NB4 (cell line): Measurements from ENCODE around the gene ADAM12.

Experiments used
- DNase-seq: peaks from one replicate; pipeline ENCODE4 v3.0.0; 2010; ENCODE audit warnings: low read depth
- H3K4me3 ChIP-seq: one replicate; pipeline ENCODE4 v1.5.1; 2011; ENCODE audit warnings: mild to moderate bottlenecking, low read depth, low read length, moderate library complexity
- CTCF ChIP-seq: IDR thresholded peaks from one replicate; pipeline ENCODE4 v1.5.1; 2012; ENCODE audit warnings: low read depth, low read length
- MYC ChIP-seq: IDR thresholded peaks from 2 replicates; pipeline ENCODE4 v1.6.1; 2011; ENCODE audit warnings: low read depth, low read length
- POLR2A ChIP-seq: IDR thresholded peaks from 2 replicates; pipeline ENCODE4 v1.6.1; 2011; ENCODE audit warnings: mild to moderate bottlenecking; ENCODE audit not compliant: insufficient read length; ENCODE audit errors: extremely low read depth
- TF ChIP-seq, protein P1 (sequence below): IDR thresholded peaks from 2 replicates; pipeline ENCODE4 v1.6.1; 2011; ENCODE audit warnings: low read depth, low read length

Gene ADAM12

GRCh38 chr10:126045861-126046260 is 342.4 kb downstream of the ADAM12 start:
- TF ChIP-seq, protein P1, sequence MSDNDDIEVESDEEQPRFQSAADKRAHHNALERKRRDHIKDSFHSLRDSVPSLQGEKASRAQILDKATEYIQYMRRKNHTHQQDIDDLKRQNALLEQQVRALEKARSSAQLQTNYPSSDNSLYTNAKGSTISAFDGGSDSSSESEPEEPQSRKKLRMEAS, result no peak
- TF ChIP-seq MYC, result no peak
- TF ChIP-seq POLR2A, result no peak
- TF ChIP-seq CTCF, result no peak
- no peak overlapping the region for H3K4me3 ChIP-seq
- no peak for DNase-seq

- DNase-seq, result no peak
- TF ChIP-seq MYC (no peak), CTCF (no peak), POLR2A (no peak)
- TF ChIP-seq, protein P1, result no peak
- H3K4me3 ChIP-seq, result no peak overlapping the region
Observed at GRCh38 chr10:126043389-126043788, 344.9 kb downstream of the ADAM12 start.

GRCh38 chr10:126042906-126043305 is 345.4 kb downstream of the ADAM12 start:
- no peak for TF ChIP-seq POLR2A
- TF ChIP-seq MYC, result no peak
- no peak for TF ChIP-seq CTCF
- TF ChIP-seq, protein P1, result no peak
- no peak overlapping the region for H3K4me3 ChIP-seq
- DNase-seq, result no peak

- no peak for DNase-seq
- no peak overlapping the region for H3K4me3 ChIP-seq
- no peak for TF ChIP-seq POLR2A
- no peak for TF ChIP-seq MYC
- no peak for TF ChIP-seq CTCF
- TF ChIP-seq, protein P1, result no peak
Observed at GRCh38 chr10:126042354-126042753, 345.9 kb downstream of the ADAM12 start.

GRCh38 chr10:126041804-126042231 is 346.5 kb downstream of the ADAM12 start:
- H3K4me3 ChIP-seq, result no peak overlapping the region
- DNase-seq, result peak; percentile 82
- TF ChIP-seq POLR2A (no peak), MYC (0 out of 2 replicates have a peak, but pooled peaks have one; percentile 21), CTCF (no peak)
- TF ChIP-seq, protein P1, result peak; percentile 58; the same call in 1 of the 2 replicates
